Measurements from ENCODE around the gene CADM1. TPM values are rescaled to one million over a fixed set of nuclear protein-coding genes. Genes with fewer than 3 reads are reported as not detected.

Gene CADM1
- total and polyA plus RNA-seq, 9 donors: 6.6 to 61.2 (median 17.2) TPM

GRCh38 chr11:115453693-115454490 is 50.3 kb downstream of the CADM1 start:
- H3K4me3 ChIP-seq: no peak overlapping the region
- H3K27ac ChIP-seq: no peak overlapping the region
- DNase-seq: no peak
- TF ChIP-seq POLR2A (IDR thresholded peaks at IDR 0.05) (no peak), EP300 (IDR thresholded peaks at IDR 0.05) (no peak), CTCF (IDR thresholded peaks at IDR 0.05) (no peak)
- no peaks in the 10 kb centered on the region for H3K36me3 ChIP-seq
- H3K4me1 ChIP-seq (ENCODE audit: insufficient read depth): no peaks in the 10 kb centered on the region
- WGBS, 3 donors: 91 to 94% (median 93%) methylated on average over 1 of the region's 1 CpG
- H3K27me3 ChIP-seq: no peaks in the 10 kb centered on the region
- intact Hi-C loops (cut with DNase I): no loop called here
- no peaks in the 10 kb centered on the region for H3K9me3 ChIP-seq

GRCh38 chr11:115452241-115452640 is 52.0 kb downstream of the CADM1 start:
- 77 to 84% (median 83%) methylated on average over 3 of the region's 3 CpGs for WGBS, 3 donors
- H3K27ac ChIP-seq: no peak overlapping the region
- DNase-seq: no peak
- H3K36me3 ChIP-seq: no peaks in the 10 kb centered on the region
- no peak for TF ChIP-seq CTCF (IDR thresholded peaks at IDR 0.05)
- no peak for TF ChIP-seq POLR2A (IDR thresholded peaks at IDR 0.05)
- TF ChIP-seq EP300 (IDR thresholded peaks at IDR 0.05): no peak
- H3K27me3 ChIP-seq: no peaks in the 10 kb centered on the region
- no peaks in the 10 kb centered on the region for H3K9me3 ChIP-seq
- H3K4me1 ChIP-seq (ENCODE audit: insufficient read depth): no peaks in the 10 kb centered on the region
- intact Hi-C loops (cut with DNase I): no loop called here
- no peak overlapping the region for H3K4me3 ChIP-seq

- H3K9me3 ChIP-seq: no peaks in the 10 kb centered on the region
- H3K27me3 ChIP-seq: no peaks in the 10 kb centered on the region
- 67 to 83% (median 80%) methylated on average over 4 of the region's 4 CpGs for WGBS, 3 donors
- TF ChIP-seq CTCF (IDR thresholded peaks at IDR 0.05) (no peak), EP300 (IDR thresholded peaks at IDR 0.05) (no peak), POLR2A (IDR thresholded peaks at IDR 0.05) (no peak)
- H3K27ac ChIP-seq: no peak overlapping the region
- no peaks in the 10 kb centered on the region for H3K4me1 ChIP-seq (ENCODE audit: insufficient read depth)
- no peak overlapping the region for H3K4me3 ChIP-seq
- intact Hi-C loops (cut with DNase I): no loop called here
- no peaks in the 10 kb centered on the region for H3K36me3 ChIP-seq
- DNase-seq: no peak
Observed at GRCh38 chr11:115450519-115450918, 53.7 kb downstream of the CADM1 start.

- Histone ChIP-seq H3K9me3 (no peaks in the 10 kb centered on the region), H3K27me3 (no peaks in the 10 kb centered on the region), H3K36me3 (no peaks in the 10 kb centered on the region), H3K4me1 (ENCODE audit: insufficient read depth) (no peaks in the 10 kb centered on the region), H3K4me3 (no peak overlapping the region), H3K27ac (no peak overlapping the region)
- WGBS, 3 donors: 82 to 91% (median 90%) methylated on average over 2 of the region's 2 CpGs
- intact Hi-C loops (cut with DNase I): no loop called here
- TF ChIP-seq EP300 (IDR thresholded peaks at IDR 0.05): no peak
- TF ChIP-seq POLR2A (IDR thresholded peaks at IDR 0.05): no peak
- no peak for TF ChIP-seq CTCF (IDR thresholded peaks at IDR 0.05)
- no peak for DNase-seq
Observed at GRCh38 chr11:115447273-115447864, 56.8 kb downstream of the CADM1 start.
